Ovary (tissue), 3 donors: ENCODE results near the gene GOLGA1.

Source experiments
- CTCF ChIP-seq, 3 donors: fragments of 450-650 bp in 2 of 3; fragments of 200-600 bp in 1 of 3; IDR thresholded peaks; one replicate each; pipeline versions ENCODE4 v1.5.1 to v1.8.0; 2016 to 2022; ENCODE audit warnings: antibody characterized with exemption in 3 of 3, mild to moderate bottlenecking in 1 of 3
- POLR2A ChIP-seq: fragments of 450-650 bp; IDR thresholded peaks from one replicate; pipeline ENCODE4 v1.6.1; 2017; ENCODE audit warnings: antibody characterized with exemption, mild to moderate bottlenecking, moderate library complexity
- donor health status: DM: no; HTN: no; CAD: no.

- no peak for TF ChIP-seq CTCF (IDR thresholded peaks at IDR 0.05)
- TF ChIP-seq POLR2A = no peak
Measured at GRCh38 chr9:124932333-124932732, 8.6 kb downstream of the GOLGA1 start.
